ENCODE results near the gene BRD7. TPM values are rescaled to one million over a fixed set of nuclear protein-coding genes. Genes with fewer than 3 reads are reported as not detected.
A peak's percentile ranks its signal among the peaks of the same experiment; 100 is the strongest.

The BRD7 gene
- total RNA-seq, 1 experiment from 2014 or later, result 40.0 TPM

DNA sequence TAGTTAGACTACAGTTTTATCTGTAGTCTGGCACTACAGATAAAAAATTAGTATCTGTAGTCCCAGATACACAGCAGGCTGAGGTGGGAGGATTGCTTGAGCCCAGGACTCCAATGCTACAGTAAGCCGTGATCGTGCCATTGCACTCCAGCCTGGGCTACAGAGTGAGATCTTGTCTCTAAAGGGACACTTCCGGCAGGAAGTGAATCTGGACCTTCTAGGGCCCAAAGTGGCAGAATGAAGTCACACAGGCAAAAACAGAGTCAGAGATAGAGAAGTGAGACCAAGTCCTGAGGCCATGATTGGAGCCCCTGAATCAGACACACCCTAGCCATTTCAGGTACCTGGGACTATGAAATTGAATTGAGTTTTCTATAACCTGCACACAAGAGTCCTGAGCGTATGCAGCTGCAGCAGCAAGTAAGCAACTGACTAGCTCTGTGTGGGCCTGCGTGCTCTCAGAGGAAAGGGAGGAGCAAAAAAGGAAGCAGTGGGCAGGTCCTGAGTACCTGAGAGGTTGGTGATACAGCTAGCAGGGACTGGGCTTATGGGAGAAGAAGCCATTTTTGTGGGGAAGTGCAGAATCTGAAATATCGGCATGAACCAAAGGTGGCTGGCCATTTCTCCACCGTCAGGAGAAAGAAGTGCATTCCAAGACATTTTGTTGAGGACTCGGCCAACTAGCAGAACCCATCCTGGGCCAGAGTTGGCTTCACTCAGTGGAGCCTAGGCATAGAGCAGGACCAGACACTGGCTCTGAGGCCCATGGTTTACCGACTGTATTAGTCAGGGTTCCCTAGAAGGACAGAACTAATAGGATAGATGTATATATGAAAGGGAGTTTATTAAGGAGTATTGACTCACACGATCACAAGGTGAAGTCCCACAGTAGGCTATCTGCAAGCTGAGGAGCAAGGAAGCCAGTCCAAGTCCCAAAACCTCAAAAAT lies 27.2 kb upstream of the BRD7 start:
- no peaks in the 10 kb centered on the region for H3F3A ChIP-seq (ENCODE audit: low read length, unreplicated experiment)
- H3K9ac ChIP-seq (ENCODE audit: low read length), result peak overlapping the region; percentile 40
- no peaks in the 10 kb centered on the region for H3K79me2 ChIP-seq (ENCODE audit: low read length)
- no peaks in the 10 kb centered on the region for H3K9me2 ChIP-seq (replicated peaks; ENCODE audit: low read length)
- no peaks in the 10 kb centered on the region for H3K9me3 ChIP-seq (ENCODE audit: low read length)
- no peaks in the 10 kb centered on the region for H3K36me3 ChIP-seq (ENCODE audit: low read depth, low read length)
- intact Hi-C loops (cut with micrococcal nuclease), result no loop called here
- no peak for ATAC-seq
- BruUV-seq (replicated peaks), result no TSS peak
- peak overlapping the region; percentile 48; the same call in 1 of the 2 replicates for H3K4me3 ChIP-seq (ENCODE audit: low read length)
- peak overlapping the region; percentile 73; the same call in 1 of the 2 replicates for H2AFZ ChIP-seq (ENCODE audit: low read length)
- H3K27ac ChIP-seq (ENCODE audit: low read length), result peak overlapping the region; percentile 92
- ChIA-PET CTCF (no interaction called here), POLR2A (ENCODE audit: unreplicated experiment) (no interaction called here)
- H3K4me1 ChIP-seq (ENCODE audit: insufficient read depth, low read length), result peaks cover 22% of the 10 kb centered on the region
- H3K4me2 ChIP-seq (ENCODE audit: low read length), result peak overlapping the region; percentile 77
- no peaks in the 10 kb centered on the region for H3K27me3 ChIP-seq (ENCODE audit: low read length)
- no peak for DNase-seq
- H4K20me1 ChIP-seq (ENCODE audit: low read length), result no peaks in the 10 kb centered on the region
- TF ChIP-seq EZH2phosphoT487 (IDR thresholded peaks at IDR 0.05; ENCODE audit: borderline replicate concordance, low read length) (no peak), EZH2 (IDR thresholded peaks at IDR 0.05; ENCODE audit: low read length, unreplicated experiment) (no peak)
- TF ChIP-seq, protein P1, sequence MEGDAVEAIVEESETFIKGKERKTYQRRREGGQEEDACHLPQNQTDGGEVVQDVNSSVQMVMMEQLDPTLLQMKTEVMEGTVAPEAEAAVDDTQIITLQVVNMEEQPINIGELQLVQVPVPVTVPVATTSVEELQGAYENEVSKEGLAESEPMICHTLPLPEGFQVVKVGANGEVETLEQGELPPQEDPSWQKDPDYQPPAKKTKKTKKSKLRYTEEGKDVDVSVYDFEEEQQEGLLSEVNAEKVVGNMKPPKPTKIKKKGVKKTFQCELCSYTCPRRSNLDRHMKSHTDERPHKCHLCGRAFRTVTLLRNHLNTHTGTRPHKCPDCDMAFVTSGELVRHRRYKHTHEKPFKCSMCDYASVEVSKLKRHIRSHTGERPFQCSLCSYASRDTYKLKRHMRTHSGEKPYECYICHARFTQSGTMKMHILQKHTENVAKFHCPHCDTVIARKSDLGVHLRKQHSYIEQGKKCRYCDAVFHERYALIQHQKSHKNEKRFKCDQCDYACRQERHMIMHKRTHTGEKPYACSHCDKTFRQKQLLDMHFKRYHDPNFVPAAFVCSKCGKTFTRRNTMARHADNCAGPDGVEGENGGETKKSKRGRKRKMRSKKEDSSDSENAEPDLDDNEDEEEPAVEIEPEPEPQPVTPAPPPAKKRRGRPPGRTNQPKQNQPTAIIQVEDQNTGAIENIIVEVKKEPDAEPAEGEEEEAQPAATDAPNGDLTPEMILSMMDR (conservative IDR thresholded peaks at IDR 0.05; ENCODE audit: low read depth, low read length), result no peak

DNA sequence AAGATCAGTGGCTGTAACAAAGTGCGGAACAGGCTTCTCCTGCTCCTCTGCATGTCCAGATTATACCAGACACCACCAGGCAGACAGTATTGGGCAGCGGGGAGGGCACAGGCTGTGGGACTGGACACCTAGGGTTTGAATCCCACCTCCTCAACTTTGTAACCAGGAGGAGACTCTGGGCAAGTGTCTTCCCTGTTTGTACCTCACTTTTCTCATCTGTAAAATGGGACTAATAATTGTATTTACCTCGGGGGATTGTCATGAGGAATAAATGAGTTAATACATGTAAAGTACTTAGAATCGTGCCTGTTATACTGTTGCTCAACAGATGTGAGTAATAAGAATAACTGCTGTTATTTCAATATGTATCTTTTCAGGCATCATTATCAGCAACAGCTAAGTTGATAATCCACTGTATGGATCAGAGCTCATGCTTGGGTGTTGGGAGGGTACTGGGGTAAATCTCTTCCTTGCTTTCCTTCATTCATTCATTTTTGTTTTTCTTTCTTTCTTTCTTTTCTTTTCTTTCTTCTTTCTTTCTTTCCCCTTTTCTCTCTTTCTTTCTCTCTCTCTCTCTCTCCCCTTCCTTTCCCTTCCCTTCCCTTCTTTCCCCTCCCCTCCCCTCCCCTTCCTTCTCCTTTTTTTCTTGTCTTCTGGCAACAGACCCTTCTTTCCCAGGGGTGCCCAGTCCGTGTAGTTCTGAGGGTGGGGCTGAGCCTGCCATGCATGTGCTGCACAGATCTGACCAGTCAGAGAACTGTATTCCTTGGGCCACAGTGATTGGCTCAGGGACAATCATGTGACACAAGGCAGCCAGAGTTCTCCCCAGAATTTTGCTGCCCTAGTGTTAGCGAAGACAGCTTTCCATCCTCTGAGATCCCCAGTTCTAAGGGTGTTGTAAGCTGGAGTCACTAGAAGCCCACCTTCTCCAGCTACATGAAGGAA lies 25.3 kb upstream of the BRD7 start:
- POLR2A ChIA-PET (ENCODE audit: unreplicated experiment), result no interaction called here
- Histone ChIP-seq H3K9me2 (replicated peaks; ENCODE audit: low read length) (no peaks in the 10 kb centered on the region), H3K36me3 (ENCODE audit: low read depth, low read length) (no peaks in the 10 kb centered on the region), H3K27ac (ENCODE audit: low read length) (no peak overlapping the region), H4K20me1 (ENCODE audit: low read length) (no peaks in the 10 kb centered on the region), H3K4me1 (ENCODE audit: insufficient read depth, low read length) (peaks cover 22% of the 10 kb centered on the region), H3K79me2 (ENCODE audit: low read length) (no peaks in the 10 kb centered on the region), H2AFZ (ENCODE audit: low read length) (no peak overlapping the region), H3K27me3 (ENCODE audit: low read length) (no peaks in the 10 kb centered on the region), H3K4me2 (ENCODE audit: low read length) (no peak overlapping the region), H3K9me3 (ENCODE audit: low read length) (no peaks in the 10 kb centered on the region), H3K4me3 (ENCODE audit: low read length) (no peak overlapping the region), H3K9ac (ENCODE audit: low read length) (no peak overlapping the region), H3F3A (ENCODE audit: low read length, unreplicated experiment) (no peaks in the 10 kb centered on the region)
- ATAC-seq (no peak), DNase-seq (no peak)
- no TSS peak for BruUV-seq (replicated peaks)
- CTCF ChIA-PET, result no interaction called here
- TF ChIP-seq EZH2phosphoT487 (IDR thresholded peaks at IDR 0.05; ENCODE audit: borderline replicate concordance, low read length), result no peak
- TF ChIP-seq, protein P1 (conservative IDR thresholded peaks at IDR 0.05; ENCODE audit: low read depth, low read length), result no peak
- TF ChIP-seq EZH2 (IDR thresholded peaks at IDR 0.05; ENCODE audit: low read length, unreplicated experiment), result no peak
- intact Hi-C loops (cut with micrococcal nuclease), result no loop called here

All from PC-3 (cell line).